Muscle layer of duodenum (tissue), 2 donors: Measurements from ENCODE around the gene PFDN4.
"Not testable (repeated sequence)": the region's sequence is repeated elsewhere in the genome, so short reads cannot be mapped to it uniquely, and the experiment has no call there.

Source experiments
- H3K27ac ChIP-seq: one replicate; pipeline ENCODE4 v1.7.0; 2013; ENCODE audit warnings: mild to moderate bottlenecking, low read length
- H3K27me3 ChIP-seq: one replicate; pipeline ENCODE4 v1.7.0; 2013; ENCODE audit warnings: low read depth, mild to moderate bottlenecking, control low read depth, low read length
- H3K36me3 ChIP-seq, 2 donors: one replicate each; pipeline ENCODE4 v1.7.0; 2013; ENCODE audit warnings: low read length in 2 of 2, control low read depth in 1 of 2, mild to moderate bottlenecking in 1 of 2; ENCODE audit not compliant: insufficient read depth in 2 of 2, control insufficient read depth in 1 of 2
- H3K4me1 ChIP-seq, 2 donors: one replicate each; pipeline ENCODE4 v1.7.0; 2013; ENCODE audit warnings: low read length in 2 of 2, mild to moderate bottlenecking in 2 of 2, control low read depth in 1 of 2, moderate library complexity in 1 of 2; ENCODE audit not compliant: insufficient read depth in 2 of 2, control insufficient read depth in 1 of 2
- H3K4me3 ChIP-seq, 2 donors: one replicate each; pipeline ENCODE4 v1.7.0; 2013; ENCODE audit warnings: low read length in 2 of 2, low read depth in 1 of 2, mild to moderate bottlenecking in 1 of 2
- H3K9me3 ChIP-seq, 2 donors: one replicate each; pipeline ENCODE4 v1.7.0; 2013; ENCODE audit warnings: low read length in 2 of 2, control low read depth in 1 of 2, mild to moderate bottlenecking in 1 of 2; ENCODE audit not compliant: control insufficient read depth in 1 of 2
- donor health status: healthy.

Gene PFDN4

GRCh38 chr20:54260116-54260515 lies 52.2 kb downstream of the PFDN4 start:
- Histone ChIP-seq H3K27me3 (no peaks in the 10 kb centered on the region), H3K4me3 (no peak overlapping the region), H3K4me1 (no peaks in the 10 kb centered on the region), H3K9me3 (no peaks in the 10 kb centered on the region), H3K36me3 (no peaks in the 10 kb centered on the region), H3K27ac (no peak overlapping the region)

GRCh38 chr20:54262671-54263070 lies 54.8 kb downstream of the PFDN4 start:
- no peak overlapping the region for H3K4me3 ChIP-seq
- H3K27me3 ChIP-seq, result no peaks in the 10 kb centered on the region
- H3K9me3 ChIP-seq, result no peaks in the 10 kb centered on the region
- H3K4me1 ChIP-seq, result no peaks in the 10 kb centered on the region
- H3K27ac ChIP-seq, result no peak overlapping the region
- no peaks in the 10 kb centered on the region for H3K36me3 ChIP-seq

GRCh38 chr20:54263116-54263690 lies 55.3 kb downstream of the PFDN4 start:
- no peaks in the 10 kb centered on the region for H3K9me3 ChIP-seq
- no peak overlapping the region for H3K27ac ChIP-seq
- H3K36me3 ChIP-seq, result no peaks in the 10 kb centered on the region
- H3K4me3 ChIP-seq, result no peak overlapping the region
- H3K27me3 ChIP-seq, result no peaks in the 10 kb centered on the region
- no peaks in the 10 kb centered on the region for H3K4me1 ChIP-seq

- not testable (repeated sequence) for H3K4me3 ChIP-seq, H3K36me3 ChIP-seq, H3K27ac ChIP-seq, H3K9me3 ChIP-seq, H3K4me1 ChIP-seq, H3K27me3 ChIP-seq
Measured at GRCh38 chr20:54265791-54266190, 57.9 kb downstream of the PFDN4 start.

GRCh38 chr20:54266844-54267243 lies 59.0 kb downstream of the PFDN4 start:
- H3K27ac ChIP-seq, result no peak overlapping the region
- H3K27me3 ChIP-seq, result no peaks in the 10 kb centered on the region
- no peaks in the 10 kb centered on the region for H3K9me3 ChIP-seq
- no peaks in the 10 kb centered on the region for H3K36me3 ChIP-seq
- no peaks in the 10 kb centered on the region for H3K4me1 ChIP-seq
- no peak overlapping the region for H3K4me3 ChIP-seq

GRCh38 chr20:54267483-54268003 lies 59.7 kb downstream of the PFDN4 start:
- Histone ChIP-seq H3K9me3 (no peaks in the 10 kb centered on the region), H3K27ac (no peak overlapping the region)

GRCh38 chr20:54268941-54269340 lies 61.1 kb downstream of the PFDN4 start:
- Histone ChIP-seq H3K36me3 (no peaks in the 10 kb centered on the region), H3K4me3 (no peak overlapping the region), H3K27ac (no peak overlapping the region), H3K9me3 (no peaks in the 10 kb centered on the region), H3K4me1 (no peaks in the 10 kb centered on the region), H3K27me3 (no peaks in the 10 kb centered on the region)

More at GRCh38 chr20:54267483-54268003, 59.7 kb downstream of the PFDN4 start:
- Histone ChIP-seq H3K4me1 (no peaks in the 10 kb centered on the region), H3K4me3 (no peak overlapping the region), H3K36me3 (no peaks in the 10 kb centered on the region), H3K27me3 (no peaks in the 10 kb centered on the region)
